Retinal pigment epithelial cell (primary cell): ENCODE measurements around the gene TTYH3.
"Not testable (repeated sequence)": the region's sequence is repeated elsewhere in the genome, so short reads cannot be mapped to it uniquely, and the experiment has no call there.

Experiments used
- DNase-seq: peaks from one replicate; pipeline ENCODE4 v3.0.0-alpha.2; 2010; ENCODE audit warnings: low read depth
- H3K4me3 ChIP-seq: 2 replicates; pipeline ENCODE4 v1.5.1; 2011; ENCODE audit warnings: mild to moderate bottlenecking, low read length, control low read depth, moderate library complexity
- CTCF ChIP-seq: conservative IDR thresholded peaks from 2 replicates; pipeline ENCODE4 v1.5.1; 2011; ENCODE audit warnings: low read depth, low read length, control low read depth, inconsistent platforms

TTYH3 gene

GRCh38 chr7:2666155-2666554 is 34.4 kb downstream of the TTYH3 start:
- TF ChIP-seq CTCF, result no peak
- no peak overlapping the region for H3K4me3 ChIP-seq
- DNase-seq, result no peak

DNA sequence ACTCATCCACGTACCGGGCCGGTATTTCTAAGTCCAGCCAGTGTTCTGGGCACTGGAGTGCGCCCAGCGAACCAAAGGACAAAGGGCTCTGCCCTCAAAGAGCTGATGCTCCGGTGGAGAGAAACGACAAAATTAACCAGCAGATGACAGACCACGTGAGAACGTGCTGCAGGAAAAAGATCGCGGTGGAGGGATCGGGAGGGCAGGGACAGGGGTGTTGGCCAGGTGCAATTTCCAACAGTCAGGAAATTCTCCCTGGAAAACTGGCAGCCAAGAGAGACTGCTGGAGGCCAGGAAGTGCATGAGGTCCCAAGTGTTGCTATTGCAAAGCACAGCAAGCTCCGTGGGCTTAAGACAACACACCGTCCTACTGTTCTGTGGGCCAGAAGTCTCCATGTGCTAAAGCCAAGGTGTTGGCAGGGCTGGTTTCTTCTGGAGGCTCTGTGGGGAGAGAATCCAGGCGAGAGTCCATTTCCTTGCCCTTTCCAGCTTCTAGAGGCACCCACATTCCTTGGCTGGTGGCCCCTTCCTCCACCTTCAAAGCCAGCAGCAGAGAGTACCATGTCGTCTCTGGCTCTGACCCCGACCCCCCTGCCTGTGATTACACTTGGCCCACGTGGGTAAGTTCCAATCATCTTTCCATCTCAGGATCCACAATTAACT is 34.9 kb downstream of the TTYH3 start:
- no peak for DNase-seq
- TF ChIP-seq CTCF, result no peak
- no peak overlapping the region for H3K4me3 ChIP-seq

GRCh38 chr7:2667843-2668242 is 36.1 kb downstream of the TTYH3 start:
- TF ChIP-seq CTCF, result no peak
- H3K4me3 ChIP-seq, result no peak overlapping the region
- no peak for DNase-seq

DNA sequence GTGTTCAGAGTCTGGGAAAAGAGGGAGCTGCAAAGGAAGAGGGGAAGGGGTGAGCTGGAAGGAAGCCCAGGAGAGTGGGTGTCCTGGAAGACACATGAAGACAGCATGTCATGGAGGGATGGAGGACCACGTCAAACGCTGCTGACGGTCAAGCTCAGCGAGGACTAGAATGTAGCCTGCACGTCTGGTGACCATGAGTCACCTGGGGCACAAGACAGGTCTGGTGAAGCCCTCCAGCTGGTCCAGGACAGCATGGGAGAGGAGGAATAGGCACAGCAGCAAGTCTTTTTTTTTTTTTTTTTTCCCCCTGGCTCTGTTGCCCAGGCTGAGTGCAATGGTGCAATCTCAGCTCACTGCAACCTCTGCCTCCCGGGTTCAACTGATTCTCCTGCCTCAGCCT is 36.6 kb downstream of the TTYH3 start:
- TF ChIP-seq CTCF, result no peak
- no peak overlapping the region for H3K4me3 ChIP-seq
- DNase-seq, result peak; percentile 72

DNA sequence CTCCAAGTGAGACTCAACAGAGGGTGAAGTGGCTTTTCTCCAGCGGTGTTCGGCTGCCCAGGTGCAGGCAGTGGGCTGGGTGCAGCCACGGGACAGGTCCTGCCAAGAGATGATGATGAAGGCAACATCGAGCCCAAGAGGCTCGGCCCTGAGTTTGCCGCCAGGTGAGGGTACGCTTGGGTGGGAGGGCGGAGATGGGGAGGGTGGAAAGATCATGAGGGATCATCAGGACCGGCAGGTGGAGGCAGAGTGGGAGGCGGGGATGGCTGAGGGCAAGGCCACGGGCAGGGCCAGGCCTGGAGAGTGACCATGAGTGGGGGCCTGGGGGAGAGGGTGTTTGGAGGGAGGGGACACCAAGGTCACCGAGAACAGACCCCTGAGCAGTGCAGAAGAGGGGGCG is 38.4 kb downstream of the TTYH3 start:
- no peak overlapping the region for H3K4me3 ChIP-seq
- no peak for DNase-seq
- TF ChIP-seq CTCF, result no peak

DNA sequence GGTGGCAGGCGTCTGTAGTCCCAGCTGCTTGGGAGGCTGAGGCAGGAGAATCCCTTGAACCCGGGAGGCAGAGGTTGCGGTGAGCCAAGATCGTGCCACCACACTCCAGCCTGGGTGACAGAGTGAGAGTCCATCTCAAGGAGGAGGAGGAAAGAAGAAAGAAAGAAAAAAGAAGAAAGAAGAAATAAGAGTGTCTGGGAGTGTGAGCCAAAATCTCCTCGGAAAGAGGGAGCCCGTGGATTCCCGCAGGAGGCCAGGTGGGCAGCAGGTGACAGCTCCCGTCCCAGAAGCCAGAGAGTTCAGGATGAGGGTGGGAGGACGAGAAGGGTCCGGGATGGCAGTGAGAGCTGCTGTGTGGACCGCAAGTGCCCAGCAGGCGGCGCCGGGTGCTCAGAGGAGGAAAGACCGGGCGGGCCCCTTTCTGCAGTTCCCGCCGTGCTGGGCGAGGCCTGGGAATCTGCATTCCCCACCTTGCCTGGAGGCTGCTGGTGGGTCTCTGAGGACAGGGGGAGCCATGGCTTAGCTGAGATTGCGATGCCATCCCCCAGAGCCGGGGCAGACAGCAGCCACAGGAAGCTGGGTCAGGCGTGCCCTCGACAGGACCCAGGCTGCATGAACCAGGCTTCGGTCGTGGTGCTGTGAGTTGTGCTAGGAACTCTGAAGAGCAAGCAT is 39.1 kb downstream of the TTYH3 start:
- DNase-seq, result no peak
- no peak overlapping the region for H3K4me3 ChIP-seq
- TF ChIP-seq CTCF, result peak; percentile 87

DNA sequence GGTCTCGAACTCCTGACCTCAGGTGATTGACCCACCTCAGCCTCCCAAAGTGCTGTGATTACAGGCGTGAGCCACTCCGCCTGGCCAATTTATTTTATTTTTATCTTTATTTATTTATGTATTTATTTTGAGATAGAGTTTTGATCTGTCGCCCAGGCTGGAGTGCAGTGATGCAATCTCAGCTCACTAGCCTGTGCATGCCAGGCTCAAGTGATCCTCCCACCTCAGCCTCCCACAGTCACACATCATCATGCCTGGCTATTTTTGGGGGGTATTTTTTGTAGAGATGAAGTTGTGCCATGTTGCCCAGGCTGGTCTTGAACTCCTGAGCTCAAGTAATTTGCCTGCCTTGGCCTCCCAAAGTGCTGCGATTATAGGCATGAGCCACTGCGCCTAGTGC is 41.4 kb downstream of the TTYH3 start:
- not testable (repeated sequence) for DNase-seq, H3K4me3 ChIP-seq
